ENCODE results near the gene PIK3C2G. TPM values are rescaled to one million over a fixed set of nuclear protein-coding genes. Genes with fewer than 3 reads are reported as not detected.

Gene PIK3C2G
- total RNA-seq, 1 donor from 2014 or later = 0.59 TPM

- Histone ChIP-seq H3K4me3 (no peak overlapping the region), H3K27me3 (ENCODE audit: low read depth) (no peaks in the 10 kb centered on the region), H3K4me1 (no peaks in the 10 kb centered on the region), H3K36me3 (no peaks in the 10 kb centered on the region), H3K27ac (no peak overlapping the region), H3K9me3 (no peaks in the 10 kb centered on the region)
- no peak for ATAC-seq
- TF ChIP-seq CTCF (IDR thresholded peaks at IDR 0.05) = no peak
- DNase-seq = no peak
- intact Hi-C loops (cut with DNase I) = no loop called here
Measured at GRCh38 chr12:18652596-18652995, 391.3 kb downstream of the PIK3C2G start.

DNA sequence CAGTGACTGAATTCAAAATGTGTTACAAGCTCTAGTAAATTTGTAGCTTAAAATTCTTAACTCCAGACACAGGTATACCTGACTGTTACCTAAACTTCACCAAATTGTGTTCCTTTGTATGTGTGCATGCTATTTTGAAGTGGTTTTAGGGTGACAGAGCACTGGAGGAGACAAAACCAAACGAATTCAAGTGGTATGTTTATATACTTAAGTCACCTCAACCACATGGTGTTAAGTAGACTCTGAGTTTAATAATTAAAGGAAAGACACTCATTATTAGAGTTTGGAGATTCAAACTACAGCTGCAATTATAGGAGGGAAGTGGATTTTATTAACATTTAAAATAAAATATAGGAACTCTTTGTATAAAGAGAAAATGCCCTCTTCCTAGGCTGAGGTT lies 392.1 kb downstream of the PIK3C2G start:
- no peak for DNase-seq

GRCh38 chr12:18655351-18655750 lies 394.0 kb downstream of the PIK3C2G start:
- intact Hi-C loops (cut with DNase I) = no loop called here
- H3K27ac ChIP-seq = no peak overlapping the region
- no peaks in the 10 kb centered on the region for H3K9me3 ChIP-seq
- H3K36me3 ChIP-seq = no peaks in the 10 kb centered on the region
- DNase-seq = no peak
- no peak for TF ChIP-seq CTCF (IDR thresholded peaks at IDR 0.05)
- no peaks in the 10 kb centered on the region for H3K27me3 ChIP-seq (ENCODE audit: low read depth)
- ATAC-seq = no peak
- no peaks in the 10 kb centered on the region for H3K4me1 ChIP-seq
- H3K4me3 ChIP-seq = no peak overlapping the region

More for the DNA sequence above, 392.1 kb downstream of the PIK3C2G start:
- ATAC-seq = peak in 1 of 2 donors; percentile 45
- H3K9me3 ChIP-seq = no peaks in the 10 kb centered on the region
- H3K4me1 ChIP-seq = no peaks in the 10 kb centered on the region
- H3K27me3 ChIP-seq (ENCODE audit: low read depth) = no peaks in the 10 kb centered on the region
- no peak overlapping the region for H3K4me3 ChIP-seq
- TF ChIP-seq CTCF (IDR thresholded peaks at IDR 0.05) = no peak
- H3K27ac ChIP-seq = no peak overlapping the region
- H3K36me3 ChIP-seq = no peaks in the 10 kb centered on the region
- intact Hi-C loops (cut with DNase I) = no loop called here

DNA sequence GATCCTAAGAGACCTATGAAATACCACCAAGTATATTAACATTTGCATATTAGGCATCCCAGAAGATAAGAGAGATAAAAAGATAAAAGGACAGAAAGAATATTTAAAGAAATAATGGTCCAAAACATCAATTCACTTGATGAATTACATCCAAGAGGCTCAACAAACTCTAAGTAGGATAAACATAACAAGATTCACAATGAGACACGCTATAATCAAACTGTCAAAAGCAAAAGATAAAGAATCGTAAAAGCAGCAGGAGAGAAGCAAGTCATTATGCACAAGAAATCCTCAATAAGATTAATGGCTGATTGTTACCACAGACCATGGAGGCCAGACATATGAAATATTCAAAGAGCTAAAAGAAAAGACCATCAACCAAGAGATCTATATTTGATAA lies 396.9 kb downstream of the PIK3C2G start:
- H3K4me3 ChIP-seq = no peak overlapping the region
- H3K27ac ChIP-seq = no peak overlapping the region
- H3K27me3 ChIP-seq (ENCODE audit: low read depth) = no peaks in the 10 kb centered on the region
- ATAC-seq = no peak
- TF ChIP-seq CTCF (IDR thresholded peaks at IDR 0.05) = no peak
- no peaks in the 10 kb centered on the region for H3K36me3 ChIP-seq
- H3K4me1 ChIP-seq = no peaks in the 10 kb centered on the region
- intact Hi-C loops (cut with DNase I) = no loop called here
- H3K9me3 ChIP-seq = no peaks in the 10 kb centered on the region
- DNase-seq = no peak

- ATAC-seq (no peak), DNase-seq (no peak)
- Histone ChIP-seq H3K4me1 (no peaks in the 10 kb centered on the region), H3K27me3 (ENCODE audit: low read depth) (no peaks in the 10 kb centered on the region), H3K27ac (no peak overlapping the region), H3K4me3 (no peak overlapping the region), H3K36me3 (no peaks in the 10 kb centered on the region), H3K9me3 (no peaks in the 10 kb centered on the region)
- intact Hi-C loops (cut with DNase I) = no loop called here
- TF ChIP-seq CTCF (IDR thresholded peaks at IDR 0.05) = no peak
Measured at GRCh38 chr12:18658829-18659228, 397.5 kb downstream of the PIK3C2G start.

DNA sequence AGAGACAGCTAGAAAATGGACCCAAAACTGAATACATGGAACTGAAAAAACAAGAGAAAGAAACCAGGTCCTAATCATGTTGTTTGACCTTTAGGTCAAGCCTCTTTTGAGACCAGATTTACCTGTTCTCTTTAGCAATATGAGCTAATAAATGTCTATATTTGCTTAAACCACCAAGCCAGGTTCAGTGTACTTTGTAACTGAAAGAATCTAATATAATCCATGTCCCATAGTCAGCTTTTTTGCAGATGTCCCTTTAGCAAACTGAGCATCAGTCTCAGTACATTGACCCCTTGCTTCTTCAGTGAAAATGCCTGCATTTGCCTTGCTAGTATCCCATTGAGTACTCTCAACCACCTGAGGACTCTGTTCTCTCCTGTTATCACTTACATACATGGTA lies 414.8 kb downstream of the PIK3C2G start:
- Histone ChIP-seq H3K36me3 (no peaks in the 10 kb centered on the region), H3K27ac (no peak overlapping the region), H3K4me3 (no peak overlapping the region), H3K9me3 (no peaks in the 10 kb centered on the region), H3K27me3 (ENCODE audit: low read depth) (no peaks in the 10 kb centered on the region), H3K4me1 (no peaks in the 10 kb centered on the region)
- no peak for TF ChIP-seq CTCF (IDR thresholded peaks at IDR 0.05)
- no peak for DNase-seq
- ATAC-seq = no peak
- intact Hi-C loops (cut with DNase I) = no loop called here
